GM12864 (cell line): ENCODE data around the gene UBE2O.

Experiments used
- DNase-seq: peaks from one replicate; pipeline ENCODE4 v3.0.0-alpha.2; 2011; ENCODE audit warnings: low read depth
- H3K4me3 ChIP-seq: 2 replicates; pipeline ENCODE4 v1.5.1; 2011; ENCODE audit warnings: mild to moderate bottlenecking, low read depth, low read length, control low read depth
- CTCF ChIP-seq: IDR thresholded peaks from 2 replicates; pipeline ENCODE4 v1.5.1; 2011; ENCODE audit warnings: low read depth, mild to moderate bottlenecking, moderate library complexity, low read length, control low read depth, inconsistent platforms; ENCODE audit errors: missing control alignments

The UBE2O gene

DNA sequence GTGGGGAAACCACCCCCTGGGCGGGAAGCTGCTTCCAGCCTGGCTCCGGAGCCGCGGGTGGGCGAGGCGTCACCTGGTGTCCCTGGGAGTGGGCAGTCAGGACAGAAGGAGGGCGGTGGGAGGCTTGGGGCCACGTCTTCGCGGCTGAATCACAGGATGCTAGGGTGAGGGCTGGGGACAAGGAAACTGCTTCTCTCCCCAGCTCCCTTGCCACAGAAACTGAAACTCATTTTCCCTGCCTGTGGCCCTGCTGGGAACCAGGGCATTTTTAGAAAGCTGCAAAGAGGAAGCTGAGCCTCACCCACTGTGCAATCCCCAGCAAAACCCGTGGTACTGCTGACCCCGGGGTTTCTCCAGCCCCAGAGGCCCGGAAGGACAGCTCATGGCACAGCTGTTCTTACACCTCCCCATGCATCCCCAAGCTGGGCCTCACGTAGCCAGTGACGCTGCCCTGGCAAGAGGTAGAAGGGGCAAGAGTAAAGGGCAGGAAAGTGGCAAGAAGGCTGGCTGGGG, 40.1 kb upstream of the UBE2O start:
- no peak for TF ChIP-seq CTCF
- peak overlapping the region; percentile 1; the same call in 1 of the 2 replicates for H3K4me3 ChIP-seq
- DNase-seq: peak; percentile 57

GRCh38 chr17:76492123-76492988, 39.4 kb upstream of the UBE2O start:
- no peak for TF ChIP-seq CTCF
- peak; percentile 48 for DNase-seq
- peak overlapping the region; percentile 10 for H3K4me3 ChIP-seq

DNA sequence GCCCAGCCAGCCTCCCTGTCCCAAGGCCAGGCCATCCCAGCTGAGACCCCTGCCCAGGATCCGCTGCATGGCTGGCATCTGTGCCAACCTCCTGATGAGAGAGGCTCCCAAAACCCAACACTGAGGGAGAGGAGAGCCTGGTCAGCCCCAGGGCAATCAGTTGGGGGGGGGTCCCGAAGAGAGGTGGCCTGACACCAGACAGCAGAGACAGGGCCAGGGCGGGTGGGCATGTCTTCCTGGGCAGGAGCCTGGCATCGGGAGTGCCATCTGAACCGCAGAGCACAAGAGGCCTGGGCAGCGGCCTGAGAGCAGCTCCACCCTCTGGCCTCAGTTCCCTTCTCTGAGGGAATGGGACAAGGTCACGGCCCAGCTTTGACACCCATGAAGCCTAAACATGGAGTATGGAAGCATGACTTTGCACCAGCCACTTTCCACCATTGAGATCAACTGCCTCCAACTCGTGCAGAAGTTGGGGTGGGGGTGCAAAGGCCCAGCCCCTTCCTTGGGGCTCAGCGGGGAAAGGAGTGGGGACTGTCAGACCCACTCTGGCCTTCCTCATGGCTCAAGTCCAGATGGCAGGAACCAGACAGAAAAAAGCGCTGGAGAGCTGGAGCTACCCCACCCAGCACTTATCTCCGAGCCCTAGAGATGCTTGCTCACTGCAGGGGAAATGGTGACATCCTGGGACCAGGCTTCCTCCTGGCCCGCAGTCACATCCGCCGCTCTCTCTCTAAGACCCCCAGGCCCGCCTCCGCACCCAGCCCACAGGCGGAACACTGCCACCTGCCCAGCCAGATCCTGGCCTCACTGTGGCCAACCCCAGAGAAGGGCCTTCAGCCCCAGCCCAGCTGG, 38.5 kb upstream of the UBE2O start:
- TF ChIP-seq CTCF: no peak
- H3K4me3 ChIP-seq: no peak overlapping the region
- DNase-seq: no peak

DNA sequence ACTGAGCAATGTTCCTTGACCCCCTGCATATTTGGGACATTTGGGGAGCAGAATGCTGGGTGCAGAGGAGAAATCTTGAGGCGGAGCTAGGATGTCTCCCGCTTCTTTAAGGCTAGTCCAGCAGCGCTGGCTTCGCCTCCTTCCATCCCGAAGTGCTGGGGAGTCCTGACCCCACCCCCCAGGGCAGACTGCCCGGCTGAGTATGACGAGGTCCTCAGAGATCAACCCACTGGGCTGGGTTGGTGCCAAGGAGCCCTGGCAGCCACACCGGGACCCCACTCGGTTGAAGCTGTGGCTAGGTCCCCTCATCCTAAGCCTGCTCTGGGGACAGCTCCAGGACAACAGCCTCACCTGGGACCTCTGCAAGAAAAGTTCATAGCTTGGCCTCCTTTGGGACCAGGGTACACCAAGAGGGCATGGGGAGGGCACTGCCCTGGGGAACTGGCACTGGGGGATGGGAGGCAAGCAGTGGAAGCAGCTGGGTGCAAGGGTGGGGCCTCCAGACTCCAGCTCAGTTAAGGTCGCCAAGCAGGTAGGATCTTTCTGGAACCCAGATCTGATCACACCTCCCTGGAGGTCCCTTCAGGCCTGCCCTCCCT, 37.3 kb upstream of the UBE2O start:
- TF ChIP-seq CTCF: no peak
- H3K4me3 ChIP-seq: no peak overlapping the region
- DNase-seq: no peak

- no peak overlapping the region for H3K4me3 ChIP-seq
- DNase-seq: no peak
- no peak for TF ChIP-seq CTCF
These were observed 34.7 kb upstream of the UBE2O start for GRCh38 chr17:76487451-76488192.

GRCh38 chr17:76485569-76485968, 32.6 kb upstream of the UBE2O start:
- no peak overlapping the region for H3K4me3 ChIP-seq
- TF ChIP-seq CTCF: no peak
- DNase-seq: no peak
